Measurements from ENCODE around the gene EPG5. TPM values are rescaled to one million over a fixed set of nuclear protein-coding genes. Genes with fewer than 3 reads are reported as not detected.

EPG5 gene
- total RNA-seq, 1 experiment from 2014 or later: 12.9 TPM

DNA sequence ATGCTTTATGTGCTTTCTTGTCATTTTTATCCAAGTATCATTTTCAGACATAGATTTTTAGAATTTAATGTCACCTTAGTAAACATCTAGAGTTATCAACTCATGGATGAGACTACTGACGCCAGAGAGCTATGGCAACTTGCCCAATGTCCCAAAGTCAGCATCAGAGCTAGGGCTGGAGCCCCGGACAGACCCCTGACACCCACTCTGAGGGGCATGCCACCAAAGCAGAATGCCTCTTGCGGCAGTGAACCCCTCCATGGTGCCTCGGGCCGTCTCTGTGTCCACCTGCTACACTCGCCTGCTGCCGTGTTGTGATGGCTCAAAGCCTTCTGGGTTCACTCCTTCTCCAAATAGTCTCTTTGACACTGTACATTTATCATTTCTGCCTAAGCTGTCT is 136.2 kb downstream of the EPG5 start:
- in situ Hi-C loops (cut with HindIII; ENCODE audit: low pct_unique_long_range_greater_than_20kb, low sequenced_read_pairs): no loop called here

DNA sequence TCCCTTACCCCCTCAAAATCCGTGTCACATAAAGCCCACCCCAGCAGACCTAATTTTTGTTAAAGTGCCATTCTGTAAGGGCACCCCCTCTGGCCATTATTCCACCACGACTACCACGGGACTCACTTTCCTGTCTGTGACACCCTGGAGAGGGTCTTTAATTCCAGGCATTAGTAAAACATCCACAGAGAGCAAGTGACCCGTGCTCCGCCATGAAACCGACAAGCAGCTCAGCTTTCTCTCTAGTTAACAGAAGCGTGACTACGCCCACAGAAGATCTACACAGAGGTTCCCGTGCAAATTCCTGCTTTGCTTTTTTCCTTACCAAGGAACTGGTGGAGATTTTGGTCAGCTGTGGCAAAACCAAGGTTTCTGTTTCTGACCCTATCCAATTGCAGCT is 137.3 kb downstream of the EPG5 start:
- no peaks in the 10 kb centered on the region for H3K9me3 ChIP-seq (ENCODE audit: control insufficient read depth, insufficient read depth, low read depth, low read length)
- ATAC-seq (no peak), DNase-seq (ENCODE audit: low read depth, low spot score) (no peak)
- H3K27me3 ChIP-seq (ENCODE audit: control insufficient read depth, insufficient read depth, low read length): no peaks in the 10 kb centered on the region
- TF ChIP-seq, protein P1, sequence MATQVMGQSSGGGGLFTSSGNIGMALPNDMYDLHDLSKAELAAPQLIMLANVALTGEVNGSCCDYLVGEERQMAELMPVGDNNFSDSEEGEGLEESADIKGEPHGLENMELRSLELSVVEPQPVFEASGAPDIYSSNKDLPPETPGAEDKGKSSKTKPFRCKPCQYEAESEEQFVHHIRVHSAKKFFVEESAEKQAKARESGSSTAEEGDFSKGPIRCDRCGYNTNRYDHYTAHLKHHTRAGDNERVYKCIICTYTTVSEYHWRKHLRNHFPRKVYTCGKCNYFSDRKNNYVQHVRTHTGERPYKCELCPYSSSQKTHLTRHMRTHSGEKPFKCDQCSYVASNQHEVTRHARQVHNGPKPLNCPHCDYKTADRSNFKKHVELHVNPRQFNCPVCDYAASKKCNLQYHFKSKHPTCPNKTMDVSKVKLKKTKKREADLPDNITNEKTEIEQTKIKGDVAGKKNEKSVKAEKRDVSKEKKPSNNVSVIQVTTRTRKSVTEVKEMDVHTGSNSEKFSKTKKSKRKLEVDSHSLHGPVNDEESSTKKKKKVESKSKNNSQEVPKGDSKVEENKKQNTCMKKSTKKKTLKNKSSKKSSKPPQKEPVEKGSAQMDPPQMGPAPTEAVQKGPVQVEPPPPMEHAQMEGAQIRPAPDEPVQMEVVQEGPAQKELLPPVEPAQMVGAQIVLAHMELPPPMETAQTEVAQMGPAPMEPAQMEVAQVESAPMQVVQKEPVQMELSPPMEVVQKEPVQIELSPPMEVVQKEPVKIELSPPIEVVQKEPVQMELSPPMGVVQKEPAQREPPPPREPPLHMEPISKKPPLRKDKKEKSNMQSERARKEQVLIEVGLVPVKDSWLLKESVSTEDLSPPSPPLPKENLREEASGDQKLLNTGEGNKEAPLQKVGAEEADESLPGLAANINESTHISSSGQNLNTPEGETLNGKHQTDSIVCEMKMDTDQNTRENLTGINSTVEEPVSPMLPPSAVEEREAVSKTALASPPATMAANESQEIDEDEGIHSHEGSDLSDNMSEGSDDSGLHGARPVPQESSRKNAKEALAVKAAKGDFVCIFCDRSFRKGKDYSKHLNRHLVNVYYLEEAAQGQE (IDR thresholded peaks at IDR 0.05; ENCODE audit: insufficient read depth in 1 of 2, low read depth in 2 of 2, low read length in 1 of 2): no peak
- TF ChIP-seq TCF7L2 (IDR thresholded peaks at IDR 0.05; ENCODE audit: low read depth, low read length) (no peak), POLR2AphosphoS5 (IDR thresholded peaks at IDR 0.05; ENCODE audit: low read depth, low read length) (no peak), SIN3A (IDR thresholded peaks at IDR 0.05; ENCODE audit: borderline replicate concordance, insufficient read depth, low read depth, low read length) (no peak)
- TF ChIP-seq, protein P2, sequence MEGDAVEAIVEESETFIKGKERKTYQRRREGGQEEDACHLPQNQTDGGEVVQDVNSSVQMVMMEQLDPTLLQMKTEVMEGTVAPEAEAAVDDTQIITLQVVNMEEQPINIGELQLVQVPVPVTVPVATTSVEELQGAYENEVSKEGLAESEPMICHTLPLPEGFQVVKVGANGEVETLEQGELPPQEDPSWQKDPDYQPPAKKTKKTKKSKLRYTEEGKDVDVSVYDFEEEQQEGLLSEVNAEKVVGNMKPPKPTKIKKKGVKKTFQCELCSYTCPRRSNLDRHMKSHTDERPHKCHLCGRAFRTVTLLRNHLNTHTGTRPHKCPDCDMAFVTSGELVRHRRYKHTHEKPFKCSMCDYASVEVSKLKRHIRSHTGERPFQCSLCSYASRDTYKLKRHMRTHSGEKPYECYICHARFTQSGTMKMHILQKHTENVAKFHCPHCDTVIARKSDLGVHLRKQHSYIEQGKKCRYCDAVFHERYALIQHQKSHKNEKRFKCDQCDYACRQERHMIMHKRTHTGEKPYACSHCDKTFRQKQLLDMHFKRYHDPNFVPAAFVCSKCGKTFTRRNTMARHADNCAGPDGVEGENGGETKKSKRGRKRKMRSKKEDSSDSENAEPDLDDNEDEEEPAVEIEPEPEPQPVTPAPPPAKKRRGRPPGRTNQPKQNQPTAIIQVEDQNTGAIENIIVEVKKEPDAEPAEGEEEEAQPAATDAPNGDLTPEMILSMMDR (IDR thresholded peaks at IDR 0.05): no peak
- no peak overlapping the region for H3K4me3 ChIP-seq (ENCODE audit: low read depth in 2 of 2, low read length in 2 of 2)
- no TSS peak for BruUV-seq (replicated peaks)
- H3K4me1 ChIP-seq (ENCODE audit: control insufficient read depth, insufficient read depth, low read length): no peaks in the 10 kb centered on the region; the same call in 1 of the 2 replicates
- H3K36me3 ChIP-seq (ENCODE audit: control insufficient read depth, insufficient read depth, low read length): no peaks in the 10 kb centered on the region
- CTCF ChIA-PET: interaction anchor here (0.7 kb wide), 1 partner anchor 35 kb away, joined by 3 read pairs; no protein-coding TSS in a partner anchor
- H3K27ac ChIP-seq (ENCODE audit: low read length): no peak overlapping the region
- POLR2A ChIA-PET: no interaction called here
- in situ Hi-C loops (cut with HindIII; ENCODE audit: low pct_unique_long_range_greater_than_20kb, low sequenced_read_pairs) (no loop called here), intact Hi-C loops (cut with micrococcal nuclease; ENCODE audit: unreplicated experiment) (no loop called here)

More for the DNA sequence above, 136.2 kb downstream of the EPG5 start:
- H3K4me3 ChIP-seq (ENCODE audit: low read depth in 2 of 2, low read length in 2 of 2): no peak overlapping the region
- BruUV-seq (replicated peaks): no TSS peak
- ChIA-PET CTCF (no interaction called here), POLR2A (no interaction called here)
- DNase-seq (ENCODE audit: low read depth, low spot score): no peak
- TF ChIP-seq, protein P1 (IDR thresholded peaks at IDR 0.05; ENCODE audit: insufficient read depth in 1 of 2, low read depth in 2 of 2, low read length in 1 of 2): no peak
- TF ChIP-seq, protein P2 (IDR thresholded peaks at IDR 0.05): no peak
- TF ChIP-seq SIN3A (IDR thresholded peaks at IDR 0.05; ENCODE audit: borderline replicate concordance, insufficient read depth, low read depth, low read length) (no peak), POLR2AphosphoS5 (IDR thresholded peaks at IDR 0.05; ENCODE audit: low read depth, low read length) (no peak), TCF7L2 (IDR thresholded peaks at IDR 0.05; ENCODE audit: low read depth, low read length) (no peak)
- no peaks in the 10 kb centered on the region; the same call in 1 of the 2 replicates for H3K4me1 ChIP-seq (ENCODE audit: control insufficient read depth, insufficient read depth, low read length)
- H3K27me3 ChIP-seq (ENCODE audit: control insufficient read depth, insufficient read depth, low read length): no peaks in the 10 kb centered on the region
- H3K9me3 ChIP-seq (ENCODE audit: control insufficient read depth, insufficient read depth, low read depth, low read length): no peaks in the 10 kb centered on the region
- no peaks in the 10 kb centered on the region for H3K36me3 ChIP-seq (ENCODE audit: control insufficient read depth, insufficient read depth, low read length)
- no peak for ATAC-seq
- intact Hi-C loops (cut with micrococcal nuclease; ENCODE audit: unreplicated experiment): no loop called here
- H3K27ac ChIP-seq (ENCODE audit: low read length): no peak overlapping the region

All from Panc1 (cell line).